CD4-positive, alpha-beta memory T cell (primary cell): Measurements from ENCODE around the gene DTX1. TPM values are rescaled to one million over a fixed set of nuclear protein-coding genes. Genes with fewer than 3 reads are reported as not detected.

Source experiments
- CTCF ChIA-PET: fragments of 350-600 bp; sonication (Branson Sonifier 250); formaldehyde crosslinking; loops from one replicate; lab custom pipeline; 2021; ENCODE audit warnings: inconsistent platforms; ENCODE audit not compliant: partially characterized antibody; lab: Charles Lee
- POLR2A ChIA-PET: fragments of 350-600 bp; sonication (Branson Sonifier 250); formaldehyde crosslinking; loops from one replicate; lab custom pipeline; 2021; ENCODE audit not compliant: partially characterized antibody; lab: Charles Lee
- DNase-seq, 5 donors: peaks; one replicate each; pipeline versions ENCODE4 v3.0.0 to v3.0.0-alpha.2; 2020 to 2022; ENCODE audit warnings: mixed read lengths in 1 of 5
- H3K27ac ChIP-seq: one replicate; pipeline ENCODE4 v1.7.0; 2013; ENCODE audit warnings: low read depth, low read length
- H3K27me3 ChIP-seq: 2 replicates; pipeline ENCODE4 v1.7.0; 2013; ENCODE audit warnings: mild to moderate bottlenecking, low read length, moderate library complexity; ENCODE audit not compliant: insufficient read depth
- H3K36me3 ChIP-seq: 2 replicates; pipeline ENCODE4 v1.7.0; 2013; ENCODE audit warnings: mild to moderate bottlenecking, low read length, moderate library complexity; ENCODE audit not compliant: insufficient read depth
- H3K4me1 ChIP-seq: 2 replicates; pipeline ENCODE4 v1.7.0; 2013; ENCODE audit warnings: mild to moderate bottlenecking, low read length, moderate library complexity; ENCODE audit not compliant: insufficient read depth
- H3K4me3 ChIP-seq, 2 donors: one replicate each; pipeline ENCODE4 v1.7.0; 2013; ENCODE audit warnings: low read length in 2 of 2, mild to moderate bottlenecking in 1 of 2
- H3K9me3 ChIP-seq, 2 donors: one replicate each; pipeline ENCODE4 v1.7.0; 2013; ENCODE audit warnings: low read length in 2 of 2, control low read depth in 1 of 2; ENCODE audit not compliant: control insufficient read depth in 1 of 2
- H3K27ac Mint-ChIP-seq, 7 donors: one replicate each; pipeline ENCODE4 v1.8.0; 2020 to 2021; ENCODE audit warnings: mixed read lengths in 7 of 7, mild to moderate bottlenecking in 6 of 7, inconsistent platforms in 3 of 7, moderate library complexity in 3 of 7
- H3K27me3 Mint-ChIP-seq, 2 donors: one replicate each; pipeline ENCODE4 v1.8.0; 2020 to 2021; ENCODE audit warnings: mixed read lengths in 2 of 2
- H3K36me3 Mint-ChIP-seq, 2 donors: one replicate each; pipeline ENCODE4 v1.8.0; 2020 to 2021; ENCODE audit warnings: mixed read lengths in 2 of 2, inconsistent platforms in 1 of 2, mild to moderate bottlenecking in 1 of 2
- H3K4me1 Mint-ChIP-seq, 4 donors: one replicate each; pipeline ENCODE4 v1.8.0; 2020 to 2021; ENCODE audit warnings: mixed read lengths in 4 of 4, mild to moderate bottlenecking in 1 of 4
- H3K4me3 Mint-ChIP-seq, 8 donors: one replicate each; pipeline ENCODE4 v1.8.0; 2020 to 2021; ENCODE audit warnings: mixed read lengths in 8 of 8, mild to moderate bottlenecking in 7 of 8, moderate library complexity in 6 of 8, inconsistent platforms in 3 of 8
- H3K9me3 Mint-ChIP-seq, 8 donors: one replicate each; pipeline ENCODE4 v1.8.0; 2020 to 2021; ENCODE audit warnings: mixed read lengths in 8 of 8, mild to moderate bottlenecking in 5 of 8, inconsistent platforms in 3 of 8, moderate library complexity in 1 of 8
- intact Hi-C: fragments of 100-400 bp; cut with micrococcal nuclease; formaldehyde crosslinking; loops from one replicate; pipeline ENCODE4 v1.15.1; 2023
- polyA plus RNA-seq, 2 donors: library from polyadenylated mRNA; unstranded; fragments of 300-500 nt; fragmentation: Illumina TruSeq; gene quantifications; one replicate each; pipeline ENCODE4 v1.2.3, GENCODE V29; 2021
- total RNA-seq, 2 experiments: library from RNA; stranded (reverse); gene quantifications; one replicate each; pipeline ENCODE4 v1.2.3, GENCODE V29; 2021

The DTX1 gene
- total and polyA plus RNA-seq, 4 experiments from 2014 or later = 0.30 to 7.5 (median 5.5) TPM

- H3K9me3 Mint-ChIP-seq = peaks cover 0 to 1% (median 0%) of the 10 kb centered on the region in 8 donors
- no peak overlapping the region for H3K27ac ChIP-seq
- peaks cover 4 to 8% of the 10 kb centered on the region in 2 donors for H3K36me3 Mint-ChIP-seq
- H3K27me3 Mint-ChIP-seq = no peaks in the 10 kb centered on the region
- no peaks in the 10 kb centered on the region for H3K36me3 ChIP-seq
- ChIA-PET POLR2A (no interaction called here), CTCF (interaction anchor here (1.3 kb wide), 1 partner anchor 46 kb away, joined by 3 read pairs; no protein-coding TSS in a partner anchor)
- no peak overlapping the region for H3K4me3 ChIP-seq
- no peak for DNase-seq
- H3K9me3 ChIP-seq = no peaks in the 10 kb centered on the region
- peaks cover 44% of the 10 kb centered on the region for H3K4me1 ChIP-seq
- H3K27ac Mint-ChIP-seq = no peak overlapping the region
- no peaks in the 10 kb centered on the region for H3K27me3 ChIP-seq
- intact Hi-C loops = loop anchor here (10.0 kb wide), 1 partner anchor 100 kb away; no protein-coding TSS in a partner anchor
- H3K4me3 Mint-ChIP-seq = no peak overlapping the region
- peaks cover 39 to 68% (median 50%) of the 10 kb centered on the region in 4 donors for H3K4me1 Mint-ChIP-seq
Measured at GRCh38 chr12:113094738-113095137, 38.2 kb downstream of the DTX1 start.

- Histone ChIP-seq H3K27ac (no peak overlapping the region), H3K4me3 (no peak overlapping the region), H3K27me3 (no peaks in the 10 kb centered on the region), H3K36me3 (no peaks in the 10 kb centered on the region), H3K9me3 (no peaks in the 10 kb centered on the region), H3K4me1 (peaks cover 37% of the 10 kb centered on the region)
- intact Hi-C loops = loop anchor here (10.0 kb wide), 1 partner anchor 101 kb away; no protein-coding TSS in a partner anchor
- H3K4me1 Mint-ChIP-seq = peaks cover 34 to 62% (median 43%) of the 10 kb centered on the region in 4 donors
- ChIA-PET POLR2A (no interaction called here), CTCF (interaction anchor here (1.5 to 10.1 kb wide), 3 partner anchors 8 to 195 kb away, joined by 3 to 139 read pairs (median 5); no protein-coding TSS in a partner anchor)
- H3K9me3 Mint-ChIP-seq = peaks cover 0 to 1% (median 0%) of the 10 kb centered on the region in 8 donors
- H3K27ac Mint-ChIP-seq = peak overlapping the region in 6 of 7 donors; percentile 5 to 91 (median 82)
- peaks cover 4 to 8% of the 10 kb centered on the region in 2 donors for H3K36me3 Mint-ChIP-seq
- peak overlapping the region in 4 of 8 donors; percentile 29 to 47 (median 36) for H3K4me3 Mint-ChIP-seq
- no peak for DNase-seq
- no peaks in the 10 kb centered on the region for H3K27me3 Mint-ChIP-seq
Measured at GRCh38 chr12:113095405-113095804, 38.9 kb downstream of the DTX1 start.

GRCh38 chr12:113096675-113097461, 40.3 kb downstream of the DTX1 start:
- H3K36me3 Mint-ChIP-seq = peaks cover 4 to 8% of the 10 kb centered on the region in 2 donors
- Histone ChIP-seq H3K27me3 (no peaks in the 10 kb centered on the region), H3K4me1 (peaks cover 23% of the 10 kb centered on the region), H3K36me3 (no peaks in the 10 kb centered on the region), H3K27ac (no peak overlapping the region), H3K4me3 (no peak overlapping the region), H3K9me3 (no peaks in the 10 kb centered on the region)
- H3K27me3 Mint-ChIP-seq = no peaks in the 10 kb centered on the region
- ChIA-PET CTCF (interaction anchor here (0.7 to 10.1 kb wide), 8 partner anchors 10 to 197 kb away, joined by 3 to 139 read pairs (median 4); partner anchors contain the start of gene OAS2), POLR2A (no interaction called here)
- intact Hi-C loops = loop anchor here (10.0 kb wide), 1 partner anchor 102 kb away; no protein-coding TSS in a partner anchor
- peaks cover 20 to 47% (median 29%) of the 10 kb centered on the region in 4 donors for H3K4me1 Mint-ChIP-seq
- H3K27ac Mint-ChIP-seq = peak overlapping the region in 1 of 7 donors; percentile 16
- DNase-seq = no peak
- H3K4me3 Mint-ChIP-seq = no peak overlapping the region
- H3K9me3 Mint-ChIP-seq = peaks cover 0 to 1% (median 0%) of the 10 kb centered on the region in 8 donors

- CTCF ChIA-PET = interaction anchor here (0.7 to 10.1 kb wide), 12 partner anchors 8 to 197 kb away, joined by 3 to 139 read pairs (median 6); partner anchors contain the start of genes DTX1, OAS2 and RITA1
- intact Hi-C loops = loop anchor here (1.0 to 10.0 kb wide), 3 partner anchors 50 to 103 kb away; no protein-coding TSS in a partner anchor
Measured at GRCh38 chr12:113097716-113098440, 41.3 kb downstream of the DTX1 start.

GRCh38 chr12:113098441-113099028, 42.0 kb downstream of the DTX1 start:
- ChIA-PET POLR2A (interaction anchor here (0.9 to 1.0 kb wide), 2 partner anchors 9 to 54 kb away, joined by 3 read pairs; no protein-coding TSS in a partner anchor), CTCF (interaction anchor here (0.7 to 10.1 kb wide), 15 partner anchors 9 to 198 kb away, joined by 3 to 139 read pairs (median 5); partner anchors contain the start of genes DTX1, OAS2 and RITA1)
- H3K36me3 Mint-ChIP-seq = peaks cover 0 to 8% of the 10 kb centered on the region in 2 donors
- H3K27me3 Mint-ChIP-seq = peaks cover 0 to 1% of the 10 kb centered on the region in 2 donors
- H3K27me3 ChIP-seq = no peaks in the 10 kb centered on the region
- peak; percentile 52 to 68 (median 60) for DNase-seq
- peaks cover 14% of the 10 kb centered on the region for H3K4me1 ChIP-seq
- no peak overlapping the region for H3K27ac ChIP-seq
- peak overlapping the region in 1 of 8 donors; percentile 4 for H3K4me3 Mint-ChIP-seq
- H3K4me1 Mint-ChIP-seq = peaks cover 14 to 41% (median 20%) of the 10 kb centered on the region in 4 donors
- no peak overlapping the region for H3K4me3 ChIP-seq
- no peaks in the 10 kb centered on the region for H3K9me3 ChIP-seq
- peak overlapping the region in 5 of 7 donors; percentile 23 to 85 (median 70) for H3K27ac Mint-ChIP-seq
- intact Hi-C loops = loop anchor here (1.0 to 10.0 kb wide), 3 partner anchors 50 to 104 kb away; no protein-coding TSS in a partner anchor
- H3K9me3 Mint-ChIP-seq = no peaks in the 10 kb centered on the region
- H3K36me3 ChIP-seq = no peaks in the 10 kb centered on the region

More at GRCh38 chr12:113097716-113098440, 41.3 kb downstream of the DTX1 start:
- no peaks in the 10 kb centered on the region for H3K9me3 Mint-ChIP-seq
- no peak for DNase-seq
- Histone ChIP-seq H3K36me3 (no peaks in the 10 kb centered on the region), H3K4me1 (peaks cover 13% of the 10 kb centered on the region), H3K9me3 (no peaks in the 10 kb centered on the region), H3K27ac (no peak overlapping the region), H3K4me3 (no peak overlapping the region), H3K27me3 (no peaks in the 10 kb centered on the region)
- H3K36me3 Mint-ChIP-seq = peaks cover 0 to 8% of the 10 kb centered on the region in 2 donors
- peaks cover 14 to 41% (median 21%) of the 10 kb centered on the region in 4 donors for H3K4me1 Mint-ChIP-seq
- peak overlapping the region in 2 of 7 donors; percentile 70 to 80 for H3K27ac Mint-ChIP-seq
- POLR2A ChIA-PET = interaction anchor here (0.9 to 1.0 kb wide), 2 partner anchors 8 to 55 kb away, joined by 3 read pairs; no protein-coding TSS in a partner anchor
- H3K4me3 Mint-ChIP-seq = peak overlapping the region in 1 of 8 donors; percentile 4
- H3K27me3 Mint-ChIP-seq = peaks cover 0 to 1% of the 10 kb centered on the region in 2 donors

- CTCF ChIA-PET = interaction anchor here (0.9 to 10.1 kb wide), 12 partner anchors 10 to 199 kb away, joined by 3 to 139 read pairs (median 6); partner anchors contain the start of gene DTX1
- Histone ChIP-seq H3K27ac (no peak overlapping the region), H3K36me3 (no peaks in the 10 kb centered on the region), H3K9me3 (no peaks in the 10 kb centered on the region), H3K27me3 (no peaks in the 10 kb centered on the region), H3K4me1 (peaks cover 17% of the 10 kb centered on the region), H3K4me3 (no peak overlapping the region)
- Mint-ChIP-seq H3K36me3 (peaks cover 0 to 8% of the 10 kb centered on the region in 2 donors), H3K4me3 (no peak overlapping the region), H3K27ac (no peak overlapping the region), H3K27me3 (peaks cover 0 to 1% of the 10 kb centered on the region in 2 donors), H3K4me1 (peaks cover 17 to 41% (median 21%) of the 10 kb centered on the region in 4 donors), H3K9me3 (no peaks in the 10 kb centered on the region)
- DNase-seq = no peak
- intact Hi-C loops = loop anchor here (2.0 to 10.0 kb wide), 2 partner anchors 75 to 105 kb away; no protein-coding TSS in a partner anchor
- POLR2A ChIA-PET = no interaction called here
Measured at GRCh38 chr12:113099364-113099763, 42.8 kb downstream of the DTX1 start.
